Stimulated activated CD4-positive, alpha-beta T cell treated with anti-CD3 and anti-CD28 coated beads, Interleukin-2, amount 100 ng/mL, for 48 hours (primary cell): ENCODE data around the gene ICAM4.
"Not testable (repeated sequence)": the region's sequence is repeated elsewhere in the genome, so short reads cannot be mapped to it uniquely, and the experiment has no call there.

Experiments
- DNase-seq, 2 donors: peaks; one replicate each; pipeline ENCODE4 v3.0.0-alpha.2; 2020

Gene ICAM4

GRCh38 chr19:10320602-10321416, 34.1 kb downstream of the ICAM4 start:
- DNase-seq = no peak

- DNase-seq = no peak
Observed at GRCh38 chr19:10321417-10321797, 34.7 kb downstream of the ICAM4 start.

GRCh38 chr19:10321874-10322835, 35.4 kb downstream of the ICAM4 start:
- DNase-seq = no peak

- no peak for DNase-seq
Observed at GRCh38 chr19:10325732-10326131, 39.0 kb downstream of the ICAM4 start.

GRCh38 chr19:10327793-10328192, 41.0 kb downstream of the ICAM4 start:
- no peak for DNase-seq

GRCh38 chr19:10328558-10329429, 42.0 kb downstream of the ICAM4 start:
- no peak for DNase-seq

- DNase-seq = no peak
Observed at GRCh38 chr19:10329555-10329954, 42.8 kb downstream of the ICAM4 start.

- DNase-seq = no peak
Observed at GRCh38 chr19:10332158-10332964, 45.6 kb downstream of the ICAM4 start.

- peak; percentile 97 for DNase-seq
Observed at GRCh38 chr19:10332965-10333757, 46.4 kb downstream of the ICAM4 start, which contains the start of gene RAVER1. Gene RAVER1, minus strand, starts transcription at chr19:10333529. Its CDS starts 22 bp downstream, at chr19:10333507.

GRCh38 chr19:10333758-10334587, 47.2 kb downstream of the ICAM4 start:
- DNase-seq = no peak

- DNase-seq = peak; percentile 48 to 66
Observed at GRCh38 chr19:10334588-10335351, 48.0 kb downstream of the ICAM4 start.

GRCh38 chr19:10335352-10335985, 48.7 kb downstream of the ICAM4 start:
- no peak for DNase-seq

- DNase-seq = not testable (repeated sequence)
Observed at GRCh38 chr19:10336725-10337124, 50.0 kb downstream of the ICAM4 start.
